Left lung (tissue), 10 donors: ENCODE data around the gene CDC14C. TPM values are rescaled to one million over a fixed set of nuclear protein-coding genes. Genes with fewer than 3 reads are reported as not detected.
A peak's percentile ranks its signal among the peaks of the same experiment; 100 is the strongest.

Experiments
- ATAC-seq: fragments of 200-7000 bp; cut with Tn5 transposase; one replicate; pipeline ENCODE4 v1.9.1; 2020; ENCODE audit warnings: moderate library complexity
- DNase-seq, 4 donors: peaks; one replicate each; pipeline ENCODE4 v3.0.0-alpha.2; 2013 to 2020
- H3K27ac ChIP-seq, 2 donors: fragments of 200-600 bp; sonication (generic) in 1 of 2; one replicate each; pipeline versions ENCODE4 v1.5.0 to v1.8.0; 2020 to 2021
- H3K27me3 ChIP-seq, 2 donors: fragments of 200-600 bp; sonication (generic) in 1 of 2; one replicate each; pipeline versions ENCODE4 v1.5.0 to v1.8.0; 2020 to 2021
- H3K36me3 ChIP-seq, 2 donors: fragments of 200-600 bp; sonication (generic) in 1 of 2; one replicate each; pipeline versions ENCODE4 v1.5.0 to v1.8.0; 2020 to 2021
- H3K4me1 ChIP-seq, 2 donors: fragments of 200-600 bp; one replicate each; pipeline ENCODE4 v1.8.0; 2021
- H3K4me3 ChIP-seq, 2 donors: fragments of 200-600 bp; sonication (generic) in 1 of 2; one replicate each; pipeline versions ENCODE4 v1.5.0 to v1.8.0; 2020 to 2021; ENCODE audit warnings: mild to moderate bottlenecking in 1 of 2
- H3K9me3 ChIP-seq, 2 donors: fragments of 200-600 bp; sonication (generic) in 1 of 2; one replicate each; pipeline versions ENCODE4 v1.5.0 to v1.8.0; 2020 to 2021
- intact Hi-C, 2 donors: fragments of 100-400 bp; cut with DNase I; formaldehyde crosslinking; loops; one replicate each; pipeline versions ENCODE4 v1.11.2 to v1.14.2; 2022
- polyA plus RNA-seq, 6 donors: library from polyadenylated mRNA; unstranded; fragments of 120-200 nt; gene quantifications; one replicate each; pipeline ENCODE4 v1.2.1, GENCODE V29; 2013; ENCODE audit not compliant: insufficient read length in 6 of 6
- total RNA-seq, 2 donors: library from RNA; stranded (reverse); fragmentation: NEBNext Ultra II Directional; extraction: Animal tissue kit (Norgen Biotek cat#: 25700); gene quantifications; one replicate each; pipeline ENCODE4 v1.2.1, GENCODE V29; 2021
- TF ChIP-seq, protein P1 (sequence below), 2 donors: fragments of 200-600 bp; sonication (generic) in 1 of 2; IDR thresholded peaks; one replicate each; pipeline versions ENCODE4 v1.5.0 to v1.8.0; 2021; ENCODE audit warnings: antibody characterized with exemption in 2 of 2
- donor health status: DM: no; HTN: yes; CAD: no.
- donor health status: DM: no; HTN: no; CAD: no.

The CDC14C gene
- total and polyA plus RNA-seq, 8 donors = 0.06 to 0.11 (median 0.10) TPM; not detected in 4

GRCh38 chr7:48943279-48943990 is 19.1 kb downstream of the CDC14C start:
- TF ChIP-seq, protein P1, sequence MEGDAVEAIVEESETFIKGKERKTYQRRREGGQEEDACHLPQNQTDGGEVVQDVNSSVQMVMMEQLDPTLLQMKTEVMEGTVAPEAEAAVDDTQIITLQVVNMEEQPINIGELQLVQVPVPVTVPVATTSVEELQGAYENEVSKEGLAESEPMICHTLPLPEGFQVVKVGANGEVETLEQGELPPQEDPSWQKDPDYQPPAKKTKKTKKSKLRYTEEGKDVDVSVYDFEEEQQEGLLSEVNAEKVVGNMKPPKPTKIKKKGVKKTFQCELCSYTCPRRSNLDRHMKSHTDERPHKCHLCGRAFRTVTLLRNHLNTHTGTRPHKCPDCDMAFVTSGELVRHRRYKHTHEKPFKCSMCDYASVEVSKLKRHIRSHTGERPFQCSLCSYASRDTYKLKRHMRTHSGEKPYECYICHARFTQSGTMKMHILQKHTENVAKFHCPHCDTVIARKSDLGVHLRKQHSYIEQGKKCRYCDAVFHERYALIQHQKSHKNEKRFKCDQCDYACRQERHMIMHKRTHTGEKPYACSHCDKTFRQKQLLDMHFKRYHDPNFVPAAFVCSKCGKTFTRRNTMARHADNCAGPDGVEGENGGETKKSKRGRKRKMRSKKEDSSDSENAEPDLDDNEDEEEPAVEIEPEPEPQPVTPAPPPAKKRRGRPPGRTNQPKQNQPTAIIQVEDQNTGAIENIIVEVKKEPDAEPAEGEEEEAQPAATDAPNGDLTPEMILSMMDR (IDR thresholded peaks at IDR 0.05) = no peak
- ATAC-seq = no peak
- H3K9me3 ChIP-seq = peaks cover 0 to 12% of the 10 kb centered on the region in 2 donors

GRCh38 chr7:48955916-48956315 is 31.6 kb downstream of the CDC14C start:
- no peaks in the 10 kb centered on the region for H3K27me3 ChIP-seq
- intact Hi-C loops = no loop called here
- H3K27ac ChIP-seq = no peak overlapping the region
- ATAC-seq (no peak), DNase-seq (no peak)
- no peaks in the 10 kb centered on the region for H3K36me3 ChIP-seq
- no peaks in the 10 kb centered on the region for H3K4me1 ChIP-seq
- no peak overlapping the region for H3K4me3 ChIP-seq
- peaks cover 0 to 9% of the 10 kb centered on the region in 2 donors for H3K9me3 ChIP-seq
- TF ChIP-seq, protein P1 (IDR thresholded peaks at IDR 0.05) = no peak

More at GRCh38 chr7:48943279-48943990, 19.1 kb downstream of the CDC14C start:
- no peak for DNase-seq
- Histone ChIP-seq H3K36me3 (no peaks in the 10 kb centered on the region), H3K27ac (no peak overlapping the region), H3K27me3 (no peaks in the 10 kb centered on the region), H3K4me3 (no peak overlapping the region), H3K4me1 (no peaks in the 10 kb centered on the region)
- intact Hi-C loops = no loop called here

DNA sequence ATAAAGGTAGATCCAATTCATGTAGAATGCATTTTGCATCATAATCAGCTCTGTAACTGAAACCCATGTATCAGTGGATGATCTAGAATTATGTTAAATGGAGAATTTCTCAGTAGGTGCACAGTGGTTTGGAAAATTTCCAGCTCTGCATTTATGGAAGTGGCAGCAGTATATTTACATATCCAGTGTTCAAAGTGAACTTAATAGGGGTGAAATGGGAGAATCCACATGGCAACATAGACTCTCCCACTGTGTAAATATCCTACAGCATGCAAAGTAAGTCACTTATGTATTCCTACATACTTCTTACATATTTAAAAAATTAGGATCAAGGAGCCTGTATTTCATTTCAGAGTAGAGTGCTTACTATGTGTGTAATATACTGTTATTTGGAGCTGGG is 35.3 kb downstream of the CDC14C start:
- intact Hi-C loops = no loop called here
- ATAC-seq = no peak
- TF ChIP-seq, protein P1 (IDR thresholded peaks at IDR 0.05) = no peak
- Histone ChIP-seq H3K27ac (no peak overlapping the region), H3K4me1 (no peaks in the 10 kb centered on the region), H3K4me3 (no peak overlapping the region), H3K9me3 (no peaks in the 10 kb centered on the region), H3K36me3 (no peaks in the 10 kb centered on the region), H3K27me3 (no peaks in the 10 kb centered on the region)
- DNase-seq = no peak

DNA sequence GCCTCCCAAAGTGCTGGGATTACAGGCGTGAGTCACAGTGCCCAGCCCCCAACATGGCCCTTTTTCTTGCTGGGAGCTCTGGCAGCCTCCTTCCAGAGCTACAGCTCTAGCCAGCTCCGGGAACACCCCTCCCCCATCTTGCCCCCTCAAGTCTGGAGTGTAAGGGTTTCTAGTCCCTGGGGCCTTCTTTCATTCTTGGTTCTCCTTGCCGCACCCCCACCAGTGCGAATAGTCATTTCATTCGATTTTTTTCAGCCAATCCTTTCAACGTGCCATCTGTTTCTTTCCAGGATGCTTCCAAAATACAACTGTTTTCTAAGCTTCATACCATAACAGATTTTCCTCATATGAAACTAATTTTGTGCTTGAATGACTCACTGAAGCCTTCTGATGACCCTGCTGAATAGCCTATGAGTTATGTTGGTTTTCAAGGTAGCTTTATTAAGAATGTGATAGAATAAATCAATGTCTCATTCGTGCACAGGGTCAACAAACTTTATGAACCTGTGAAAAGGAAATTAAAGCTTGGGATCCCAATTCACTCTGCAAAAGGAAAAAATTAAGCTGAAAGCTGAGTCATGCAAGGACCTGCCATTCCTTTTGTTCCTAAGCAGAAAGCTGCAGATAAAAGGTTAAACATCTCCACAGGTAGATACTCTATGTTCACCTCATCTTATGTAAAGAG is 38.6 kb downstream of the CDC14C start:
- TF ChIP-seq, protein P1 (IDR thresholded peaks at IDR 0.05) = no peak
- DNase-seq (peak in 1 of 4 donors; percentile 2), ATAC-seq (no peak)
- Histone ChIP-seq H3K4me3 (no peak overlapping the region), H3K27me3 (no peaks in the 10 kb centered on the region), H3K36me3 (no peaks in the 10 kb centered on the region), H3K27ac (no peak overlapping the region), H3K9me3 (no peaks in the 10 kb centered on the region), H3K4me1 (no peaks in the 10 kb centered on the region)
- intact Hi-C loops = no loop called here

- H3K36me3 ChIP-seq = no peaks in the 10 kb centered on the region
- H3K27me3 ChIP-seq = no peaks in the 10 kb centered on the region
- ATAC-seq (peak; percentile 37), DNase-seq (peak in 2 of 4 donors; percentile 48 to 63)
- H3K4me3 ChIP-seq = no peak overlapping the region
- no peaks in the 10 kb centered on the region for H3K4me1 ChIP-seq
- intact Hi-C loops = no loop called here
- H3K27ac ChIP-seq = no peak overlapping the region
- no peaks in the 10 kb centered on the region for H3K9me3 ChIP-seq
- TF ChIP-seq, protein P1 (IDR thresholded peaks at IDR 0.05) = no peak
Measured at GRCh38 chr7:48964074-48964473, 39.7 kb downstream of the CDC14C start.
